ENCODE data around the gene HM13.

GRCh38 chr20:31476643-31477215, 37.5 kb upstream of the HM13 start:
- TF ChIP-seq, protein P1, sequence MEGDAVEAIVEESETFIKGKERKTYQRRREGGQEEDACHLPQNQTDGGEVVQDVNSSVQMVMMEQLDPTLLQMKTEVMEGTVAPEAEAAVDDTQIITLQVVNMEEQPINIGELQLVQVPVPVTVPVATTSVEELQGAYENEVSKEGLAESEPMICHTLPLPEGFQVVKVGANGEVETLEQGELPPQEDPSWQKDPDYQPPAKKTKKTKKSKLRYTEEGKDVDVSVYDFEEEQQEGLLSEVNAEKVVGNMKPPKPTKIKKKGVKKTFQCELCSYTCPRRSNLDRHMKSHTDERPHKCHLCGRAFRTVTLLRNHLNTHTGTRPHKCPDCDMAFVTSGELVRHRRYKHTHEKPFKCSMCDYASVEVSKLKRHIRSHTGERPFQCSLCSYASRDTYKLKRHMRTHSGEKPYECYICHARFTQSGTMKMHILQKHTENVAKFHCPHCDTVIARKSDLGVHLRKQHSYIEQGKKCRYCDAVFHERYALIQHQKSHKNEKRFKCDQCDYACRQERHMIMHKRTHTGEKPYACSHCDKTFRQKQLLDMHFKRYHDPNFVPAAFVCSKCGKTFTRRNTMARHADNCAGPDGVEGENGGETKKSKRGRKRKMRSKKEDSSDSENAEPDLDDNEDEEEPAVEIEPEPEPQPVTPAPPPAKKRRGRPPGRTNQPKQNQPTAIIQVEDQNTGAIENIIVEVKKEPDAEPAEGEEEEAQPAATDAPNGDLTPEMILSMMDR (IDR thresholded peaks at IDR 0.05): no peak
- TF ChIP-seq RORB (CRISPR knock-in tag; IDR thresholded peaks at IDR 0.05) (no peak), ETV6 (CRISPR knock-in tag; IDR thresholded peaks at IDR 0.05) (no peak), ZNF232 (CRISPR knock-in tag; IDR thresholded peaks at IDR 0.05) (no peak)
- TF ChIP-seq, protein P2, sequence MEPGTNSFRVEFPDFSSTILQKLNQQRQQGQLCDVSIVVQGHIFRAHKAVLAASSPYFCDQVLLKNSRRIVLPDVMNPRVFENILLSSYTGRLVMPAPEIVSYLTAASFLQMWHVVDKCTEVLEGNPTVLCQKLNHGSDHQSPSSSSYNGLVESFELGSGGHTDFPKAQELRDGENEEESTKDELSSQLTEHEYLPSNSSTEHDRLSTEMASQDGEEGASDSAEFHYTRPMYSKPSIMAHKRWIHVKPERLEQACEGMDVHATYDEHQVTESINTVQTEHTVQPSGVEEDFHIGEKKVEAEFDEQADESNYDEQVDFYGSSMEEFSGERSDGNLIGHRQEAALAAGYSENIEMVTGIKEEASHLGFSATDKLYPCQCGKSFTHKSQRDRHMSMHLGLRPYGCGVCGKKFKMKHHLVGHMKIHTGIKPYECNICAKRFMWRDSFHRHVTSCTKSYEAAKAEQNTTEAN (CRISPR knock-in tag; IDR thresholded peaks at IDR 0.05): no peak

Measured in WTC11 (cell line).